Smooth muscle cell (in vitro differentiated cells): ENCODE results near the gene COMMD3. TPM values are rescaled to one million over a fixed set of nuclear protein-coding genes. Genes with fewer than 3 reads are reported as not detected.

Experiments used
- DNase-seq: peaks from one replicate; lab custom pipeline; 2025; ENCODE audit not compliant: unreplicated experiment; lab: John Stamatoyannopoulos, UW
- H2AFZ ChIP-seq: fragments of 200-600 bp; sonication (generic); 2 replicates; pipeline ENCODE4 v1.6.0; 2016; ENCODE audit warnings: antibody characterized with exemption, low read depth, mild to moderate bottlenecking
- H3F3A ChIP-seq: fragments of 200-600 bp; sonication (generic); 2 replicates; pipeline ENCODE4 v1.6.0; 2017; ENCODE audit warnings: antibody characterized with exemption, low read depth
- H3K27ac ChIP-seq: fragments of 200-600 bp; sonication (generic); 2 replicates; pipeline ENCODE4 v1.5.1; 2016; ENCODE audit warnings: low read depth, mild to moderate bottlenecking
- H3K27me3 ChIP-seq: fragments of 200-600 bp; sonication (generic); 2 replicates; pipeline ENCODE4 v1.6.1; 2016; ENCODE audit warnings: low read depth, mild to moderate bottlenecking
- H3K36me3 ChIP-seq: fragments of 200-600 bp; sonication (generic); 2 replicates; pipeline ENCODE4 v1.5.1; 2016; ENCODE audit warnings: low read depth
- H3K4me1 ChIP-seq: fragments of 200-600 bp; sonication (generic); 2 replicates; pipeline ENCODE4 v1.5.1; 2016; ENCODE audit warnings: low read depth
- H3K4me2 ChIP-seq: fragments of 200-600 bp; sonication (generic); 2 replicates; pipeline ENCODE4 v1.6.0; 2016; ENCODE audit warnings: mild to moderate bottlenecking
- H3K4me3 ChIP-seq: fragments of 200-600 bp; sonication (generic); 2 replicates; pipeline ENCODE4 v1.5.1; 2016; ENCODE audit warnings: mild to moderate bottlenecking
- H3K79me2 ChIP-seq: fragments of 200-600 bp; sonication (generic); 2 replicates; pipeline ENCODE4 v1.6.0; 2016; ENCODE audit warnings: low read depth, mild to moderate bottlenecking
- H3K9ac ChIP-seq: fragments of 200-600 bp; sonication (generic); 2 replicates; pipeline ENCODE4 v1.6.0; 2016; ENCODE audit warnings: low read depth
- H3K9me3 ChIP-seq: fragments of 200-600 bp; sonication (generic); replicated peaks from 2 replicates; pipeline ENCODE4 v1.5.1; 2016; ENCODE audit warnings: low read depth
- H4K20me1 ChIP-seq: fragments of 200-600 bp; sonication (generic); 2 replicates; pipeline ENCODE4 v1.6.0; 2016; ENCODE audit warnings: low read depth
- WGBS: methylation state at CpG from one replicate; pipeline ENCODE4 v1.1.7; 2016; ENCODE audit warnings: low lambda C conversion rate; 5-methylcytosine and 5-hydroxymethylcytosine counted together
- polyA plus RNA-seq: library from polyadenylated mRNA; unstranded; fragments of >200 nt; fragmentation: Nextera tagmentation; extraction: Ambion mirVana; gene quantifications from 2 replicates; pipeline ENCODE4 v1.2.1, GENCODE V29; 2016
- total RNA-seq: library from RNA; depleted of rRNA; stranded (reverse); fragments of >200 nt; gene quantifications from 2 replicates; pipeline ENCODE4 v1.2.3, GENCODE V29; 2014
- TF ChIP-seq, protein P1 (sequence below): fragments of 200-600 bp; sonication (generic); IDR thresholded peaks from 2 replicates; pipeline ENCODE4 v1.5.1; 2017; ENCODE audit warnings: borderline replicate concordance, mild to moderate bottlenecking, antibody characterized with exemption; ENCODE audit not compliant: insufficient read depth, poor library complexity, severe bottlenecking

COMMD3 gene
- total RNA-seq (44.3 and 99.0 TPM in 2 replicates), polyA plus RNA-seq (78.1 and 80.6 TPM in 2 replicates)

DNA sequence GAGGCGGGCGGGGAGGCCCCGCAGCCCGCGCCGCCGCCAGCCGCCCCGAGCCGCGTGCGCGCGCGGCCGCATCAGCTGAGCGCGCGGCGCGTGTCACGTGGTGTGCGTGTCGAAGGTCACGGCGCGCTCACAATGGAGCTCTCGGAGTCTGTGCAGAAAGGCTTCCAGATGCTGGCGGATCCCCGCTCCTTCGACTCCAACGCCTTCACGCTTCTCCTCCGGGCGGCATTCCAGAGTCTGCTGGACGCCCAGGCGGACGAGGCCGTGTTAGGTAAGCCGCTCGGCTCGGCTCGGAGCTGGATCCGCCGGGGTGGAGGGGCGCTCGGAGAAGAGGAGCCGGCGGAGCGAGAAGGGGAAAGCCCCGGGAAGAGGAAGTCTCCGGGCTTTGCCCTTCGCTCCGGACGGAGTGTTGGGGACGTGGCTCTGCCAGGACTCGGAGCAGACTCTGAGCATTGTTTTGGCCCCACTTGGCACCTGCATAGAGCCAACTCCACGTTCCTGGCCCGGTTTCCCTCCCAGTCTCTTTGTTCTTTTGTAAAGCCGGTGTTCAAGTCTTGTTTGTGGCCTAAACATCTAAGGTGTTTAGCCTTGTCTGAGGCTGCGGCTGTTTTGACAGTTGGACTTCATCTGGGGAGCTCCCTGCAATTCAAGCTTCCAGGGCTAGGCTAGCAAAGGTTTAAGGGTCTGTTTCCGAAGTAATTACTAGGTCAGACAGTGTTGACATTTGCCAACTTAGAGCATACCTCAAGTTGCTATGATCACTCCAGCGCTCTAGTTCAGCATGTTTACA, at the start of gene COMMD3:
Gene COMMD3, plus strand, starts transcription at position 103 of the 790 bp plus-strand sequence. Its CDS starts 30 bp downstream, at position 133.
- Histone ChIP-seq H4K20me1 (peaks cover 26% of the 10 kb centered on the region), H3K36me3 (no peaks in the 10 kb centered on the region), H3K4me2 (peak within 1 kb of the TSS; percentile 99), H3K4me1 (peaks cover 30% of the 10 kb centered on the region), H3K4me3 (peak within 1 kb of the TSS; percentile 95), H2AFZ (peak within 1 kb of the TSS; percentile 98), H3K9me3 (no peaks in the 10 kb centered on the region), H3K79me2 (peaks cover 11% of the 10 kb centered on the region), H3F3A (peaks cover 6% of the 10 kb centered on the region), H3K27ac (peak within 1 kb of the TSS; percentile 79), H3K27me3 (peaks cover 45% of the 10 kb centered on the region), H3K9ac (peak within 1 kb of the TSS; percentile 86)
- DNase-seq: peak; percentile 62
- WGBS: 1% methylated on average over 61 of the region's 63 CpGs
- TF ChIP-seq, protein P1, sequence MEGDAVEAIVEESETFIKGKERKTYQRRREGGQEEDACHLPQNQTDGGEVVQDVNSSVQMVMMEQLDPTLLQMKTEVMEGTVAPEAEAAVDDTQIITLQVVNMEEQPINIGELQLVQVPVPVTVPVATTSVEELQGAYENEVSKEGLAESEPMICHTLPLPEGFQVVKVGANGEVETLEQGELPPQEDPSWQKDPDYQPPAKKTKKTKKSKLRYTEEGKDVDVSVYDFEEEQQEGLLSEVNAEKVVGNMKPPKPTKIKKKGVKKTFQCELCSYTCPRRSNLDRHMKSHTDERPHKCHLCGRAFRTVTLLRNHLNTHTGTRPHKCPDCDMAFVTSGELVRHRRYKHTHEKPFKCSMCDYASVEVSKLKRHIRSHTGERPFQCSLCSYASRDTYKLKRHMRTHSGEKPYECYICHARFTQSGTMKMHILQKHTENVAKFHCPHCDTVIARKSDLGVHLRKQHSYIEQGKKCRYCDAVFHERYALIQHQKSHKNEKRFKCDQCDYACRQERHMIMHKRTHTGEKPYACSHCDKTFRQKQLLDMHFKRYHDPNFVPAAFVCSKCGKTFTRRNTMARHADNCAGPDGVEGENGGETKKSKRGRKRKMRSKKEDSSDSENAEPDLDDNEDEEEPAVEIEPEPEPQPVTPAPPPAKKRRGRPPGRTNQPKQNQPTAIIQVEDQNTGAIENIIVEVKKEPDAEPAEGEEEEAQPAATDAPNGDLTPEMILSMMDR: no peak

DNA sequence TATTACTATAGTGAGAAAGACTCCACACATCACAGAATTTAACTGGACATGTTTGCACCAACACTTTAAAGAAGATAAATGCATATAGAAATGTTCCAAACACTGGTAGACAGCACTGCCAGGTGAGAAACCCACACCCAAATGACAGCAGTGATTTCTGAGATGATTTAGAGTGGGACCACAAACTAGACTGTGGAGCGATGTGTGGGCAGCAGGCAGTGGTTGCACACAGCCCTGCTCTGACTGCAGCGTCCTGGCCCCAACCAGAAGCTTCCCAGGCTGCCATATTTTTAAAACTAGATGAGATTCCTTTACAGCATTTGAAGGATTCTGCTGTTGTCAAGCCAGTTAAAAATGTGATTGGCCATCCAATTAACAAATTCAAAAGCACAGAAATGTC, 47.7 kb upstream of the COMMD3 start:
- H3K79me2 ChIP-seq: no peaks in the 10 kb centered on the region
- H3K36me3 ChIP-seq: no peaks in the 10 kb centered on the region
- no peaks in the 10 kb centered on the region for H3K4me1 ChIP-seq
- H3K4me3 ChIP-seq: no peak overlapping the region
- H3K27me3 ChIP-seq: peaks cover 18% of the 10 kb centered on the region
- 81% methylated on average over 2 of the region's 2 CpGs for WGBS
- H4K20me1 ChIP-seq: no peaks in the 10 kb centered on the region
- no peak overlapping the region for H2AFZ ChIP-seq
- H3K4me2 ChIP-seq: no peak overlapping the region
- H3K9me3 ChIP-seq: no peaks in the 10 kb centered on the region
- DNase-seq: no peak
- H3K9ac ChIP-seq: no peak overlapping the region
- H3K27ac ChIP-seq: no peak overlapping the region
- H3F3A ChIP-seq: no peaks in the 10 kb centered on the region
- TF ChIP-seq, protein P1: no peak

DNA sequence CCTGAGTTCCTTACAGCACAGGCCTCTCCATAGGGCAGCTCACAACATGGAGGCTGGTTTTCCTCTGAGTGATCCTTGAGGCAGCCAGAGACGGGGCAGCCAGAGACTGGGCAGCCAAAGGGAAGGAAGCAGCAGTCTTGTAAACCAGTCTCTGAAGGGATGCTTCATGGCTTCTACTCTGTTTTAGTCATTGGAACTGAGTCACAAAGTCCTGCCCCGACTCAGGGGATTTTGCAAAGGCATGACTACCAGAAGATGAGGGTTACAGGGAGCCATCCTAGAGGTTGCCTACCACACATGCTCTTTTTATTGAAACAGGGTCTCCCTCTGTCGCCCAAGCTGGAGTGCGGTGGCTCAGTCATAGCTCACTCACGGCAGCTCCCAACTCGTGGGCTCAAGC, 44.4 kb upstream of the COMMD3 start:
- Histone ChIP-seq H3K4me2 (no peak overlapping the region), H3K4me1 (no peaks in the 10 kb centered on the region), H3K36me3 (no peaks in the 10 kb centered on the region), H3K27me3 (no peaks in the 10 kb centered on the region), H3F3A (no peaks in the 10 kb centered on the region), H2AFZ (no peak overlapping the region), H3K79me2 (no peaks in the 10 kb centered on the region), H3K27ac (no peak overlapping the region), H4K20me1 (no peaks in the 10 kb centered on the region), H3K9ac (no peak overlapping the region), H3K4me3 (no peak overlapping the region), H3K9me3 (no peaks in the 10 kb centered on the region)
- DNase-seq: no peak
- WGBS: 90% methylated on average over 6 of the region's 6 CpGs
- TF ChIP-seq, protein P1: no peak

DNA sequence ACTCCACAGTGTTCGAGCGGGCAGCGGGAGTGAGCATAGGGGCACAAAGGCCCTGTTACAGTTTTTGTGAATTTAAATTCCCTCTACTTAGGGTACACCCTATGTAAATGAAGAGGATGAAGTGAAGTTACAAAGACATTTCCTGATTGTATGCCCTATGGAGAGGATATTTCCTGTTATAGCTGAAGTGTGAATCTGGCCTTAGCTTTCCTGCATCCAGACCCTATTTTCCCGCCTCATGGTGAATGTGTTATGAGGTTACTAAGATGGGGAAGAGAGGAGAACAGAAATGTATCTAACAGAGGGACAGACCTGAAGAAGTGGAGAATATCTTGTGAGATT, 37.8 kb upstream of the COMMD3 start:
- Histone ChIP-seq H3K27me3 (peaks cover 17% of the 10 kb centered on the region), H4K20me1 (no peaks in the 10 kb centered on the region), H3K79me2 (no peaks in the 10 kb centered on the region), H3K4me1 (no peaks in the 10 kb centered on the region), H3F3A (no peaks in the 10 kb centered on the region), H3K4me3 (no peak overlapping the region), H3K9ac (no peak overlapping the region), H3K4me2 (no peak overlapping the region), H3K9me3 (no peaks in the 10 kb centered on the region), H3K36me3 (no peaks in the 10 kb centered on the region), H3K27ac (no peak overlapping the region), H2AFZ (no peak overlapping the region)
- no peak for DNase-seq
- 97% methylated on average over 4 of the region's 4 CpGs for WGBS
- TF ChIP-seq, protein P1: no peak
